Suppressor macrophage treated with lipopolysaccharide for 1 hour (primary cell): ENCODE data around the gene RNFT2.

ENCODE experiments used
- DNase-seq, 3 donors: peaks; one replicate each; pipeline ENCODE4 v3.0.0-alpha.2; 2020 to 2022

Gene RNFT2

DNA sequence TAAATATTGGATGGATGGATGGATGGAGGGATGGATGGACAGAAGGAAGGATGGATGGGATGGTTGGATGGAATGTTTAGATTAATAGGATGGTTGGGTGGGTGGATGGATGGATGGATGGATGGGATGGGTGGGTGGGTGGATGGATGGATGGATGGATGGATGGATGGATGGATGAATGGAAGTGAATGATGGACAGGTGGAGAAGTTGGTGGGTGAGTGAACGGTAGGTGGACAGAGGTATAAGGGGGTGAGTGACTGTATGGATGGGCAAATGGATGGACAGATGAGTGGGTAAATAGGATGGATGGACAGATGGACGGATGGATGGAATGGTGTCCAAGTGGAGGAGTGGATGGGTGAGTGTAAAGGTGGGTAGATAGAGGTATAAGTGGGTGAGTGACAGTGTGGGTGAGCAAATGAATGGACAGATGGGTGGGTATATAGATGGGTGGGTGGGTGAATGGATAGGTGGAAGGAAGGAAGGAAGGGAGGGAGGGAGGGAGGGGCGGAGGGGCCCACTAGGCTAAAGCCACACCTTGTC lies 101.2 kb downstream of the RNFT2 start:
- no peak for DNase-seq

DNA sequence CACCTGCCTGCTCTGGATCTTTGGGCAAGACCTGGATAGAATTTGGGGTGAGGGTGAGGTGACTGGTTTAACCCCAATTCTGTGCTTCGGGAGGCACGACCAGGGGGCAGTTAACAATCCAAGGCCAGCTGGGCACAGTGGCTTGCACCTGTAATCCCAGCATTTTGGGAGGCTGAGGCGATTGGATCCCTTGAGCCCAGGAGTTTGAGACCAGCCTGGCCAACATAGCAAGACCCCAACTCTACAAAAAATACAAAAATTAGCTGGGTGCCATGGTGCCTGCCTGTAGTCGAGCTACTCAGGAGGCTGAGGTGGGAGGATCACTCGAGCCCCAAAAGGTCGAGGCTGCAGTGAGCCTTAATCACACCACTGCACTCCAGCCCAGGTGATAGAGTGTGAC lies 105.0 kb downstream of the RNFT2 start:
- no peak for DNase-seq

DNA sequence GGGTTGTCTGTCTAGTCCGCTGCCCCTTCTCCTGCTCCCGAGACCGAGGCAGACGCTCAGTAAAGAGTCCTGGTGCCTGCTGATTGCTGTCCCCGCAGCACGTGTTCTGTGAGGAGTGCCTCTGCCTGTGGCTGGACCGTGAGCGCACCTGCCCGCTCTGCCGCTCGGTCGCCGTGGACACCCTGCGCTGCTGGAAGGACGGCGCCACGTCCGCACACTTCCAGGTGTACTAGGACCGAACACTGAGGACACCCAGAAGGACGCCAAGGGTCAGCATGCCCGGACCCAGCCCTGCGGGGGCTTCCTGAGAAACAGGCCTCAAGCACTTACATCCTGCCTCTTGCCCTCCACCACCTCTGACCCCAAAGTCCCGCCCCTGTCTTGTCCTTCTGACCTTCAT lies 111.1 kb downstream of the RNFT2 start:
- no peak for DNase-seq

DNA sequence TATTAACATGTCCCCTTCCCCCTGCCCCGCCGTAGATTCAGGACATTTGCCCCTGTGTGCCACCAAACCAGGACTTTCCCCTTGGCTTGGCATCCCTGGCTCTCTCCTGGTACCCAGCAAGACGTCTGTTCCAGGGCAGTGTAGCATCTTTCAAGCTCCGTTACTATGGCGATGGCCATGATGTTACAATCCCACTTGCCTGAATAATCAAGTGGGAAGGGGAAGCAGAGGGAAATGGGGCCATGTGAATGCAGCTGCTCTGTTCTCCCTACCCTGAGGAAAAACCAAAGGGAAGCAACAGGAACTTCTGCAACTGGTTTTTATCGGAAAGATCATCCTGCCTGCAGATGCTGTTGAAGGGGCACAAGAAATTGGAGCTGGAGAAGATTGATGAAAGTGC lies 114.2 kb downstream of the RNFT2 start:
- no peak for DNase-seq

DNA sequence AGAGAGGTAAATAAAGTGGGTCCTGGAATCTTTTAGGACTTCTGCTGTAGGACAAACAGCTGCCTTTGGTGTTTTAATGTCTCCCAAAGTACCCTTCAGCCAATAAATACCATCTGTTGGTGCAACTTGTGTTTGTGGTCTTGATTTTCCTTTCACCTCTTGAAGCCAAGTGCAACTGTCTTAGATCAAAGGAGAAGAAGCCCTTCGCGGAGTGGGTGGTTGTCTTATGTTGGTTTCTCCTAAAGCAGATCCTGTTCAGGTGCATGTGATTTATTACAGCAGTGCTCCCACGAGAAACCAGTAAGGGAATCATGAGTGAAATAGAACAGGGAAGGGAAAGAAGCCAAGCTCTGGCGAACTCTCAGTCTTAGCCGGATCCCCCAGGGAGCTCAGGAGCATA lies 115.4 kb downstream of the RNFT2 start:
- DNase-seq = no peak

DNA sequence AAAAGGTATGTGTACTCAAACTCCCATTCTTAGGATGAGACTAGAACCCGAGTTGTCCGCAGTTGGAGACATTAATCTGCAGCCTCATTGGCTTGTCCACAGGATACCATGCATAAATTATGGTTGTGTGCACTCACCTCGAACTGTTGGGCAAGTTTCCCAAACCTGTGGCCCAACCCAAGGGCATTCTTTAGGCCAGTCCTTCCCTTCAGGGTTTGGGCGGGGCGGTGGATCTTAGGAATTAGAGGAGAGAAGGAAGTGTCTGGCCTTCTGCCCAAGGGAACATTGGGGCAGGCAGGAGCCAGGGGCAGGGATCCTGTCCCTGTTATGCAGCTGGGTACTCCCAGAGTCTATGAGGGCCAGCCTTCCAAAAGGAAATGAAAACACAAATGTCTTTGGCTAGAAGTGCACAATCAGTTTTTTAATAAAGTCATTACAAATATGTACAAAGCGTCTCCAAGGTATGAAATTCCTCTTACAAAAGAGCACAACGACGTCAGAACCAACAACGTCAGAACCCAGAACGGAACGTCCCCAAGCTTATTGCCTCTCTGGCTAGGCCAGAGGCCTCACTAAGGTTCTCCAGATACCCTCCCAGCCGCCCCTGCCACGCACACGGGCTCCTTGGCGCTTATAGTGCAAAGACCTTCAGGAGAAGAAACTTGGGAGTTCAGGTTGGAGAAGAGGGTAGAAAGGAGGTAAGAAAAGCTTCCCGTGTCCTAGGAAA lies 117.8 kb downstream of the RNFT2 start:
- no peak for DNase-seq

DNA sequence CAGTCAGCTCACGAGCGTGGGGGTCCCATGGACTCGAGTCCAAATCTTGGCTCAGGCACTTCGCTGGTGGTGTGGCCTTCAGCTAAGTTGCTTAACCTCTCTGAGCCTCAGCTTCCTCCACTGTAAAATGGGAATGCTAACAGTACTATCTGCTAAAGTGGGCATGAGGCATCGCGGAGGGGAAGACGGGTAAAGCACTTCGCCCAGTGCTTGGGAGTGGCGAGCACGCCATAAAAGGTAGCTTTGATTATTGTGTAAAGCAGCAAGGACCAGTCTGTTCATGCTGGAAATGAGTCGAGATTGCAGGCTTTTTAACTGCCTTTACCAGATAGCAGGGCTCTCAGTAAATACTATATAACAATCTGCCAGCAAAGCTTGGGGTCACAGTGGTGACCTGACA lies 118.6 kb downstream of the RNFT2 start:
- DNase-seq = no peak

DNA sequence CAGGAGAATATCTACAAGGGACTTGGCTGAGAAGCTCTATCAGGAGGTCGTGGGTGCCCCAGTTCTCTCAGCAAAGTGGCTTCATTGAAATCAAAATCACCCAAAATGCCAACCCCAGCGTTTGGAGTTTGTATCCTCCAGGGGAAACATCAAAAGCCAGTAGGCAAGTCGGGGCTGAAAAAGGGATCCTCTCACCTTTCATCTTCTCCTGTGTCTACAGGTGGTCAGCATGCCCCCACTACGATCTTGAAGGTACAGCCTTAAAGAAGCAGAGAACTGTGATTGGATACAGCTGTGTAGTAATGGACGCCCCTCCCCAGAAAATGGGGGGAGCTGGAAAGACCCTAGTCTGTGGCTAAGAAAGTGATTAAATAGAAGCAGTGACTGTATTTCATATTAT lies 121.0 kb downstream of the RNFT2 start:
- DNase-seq = no peak

DNA sequence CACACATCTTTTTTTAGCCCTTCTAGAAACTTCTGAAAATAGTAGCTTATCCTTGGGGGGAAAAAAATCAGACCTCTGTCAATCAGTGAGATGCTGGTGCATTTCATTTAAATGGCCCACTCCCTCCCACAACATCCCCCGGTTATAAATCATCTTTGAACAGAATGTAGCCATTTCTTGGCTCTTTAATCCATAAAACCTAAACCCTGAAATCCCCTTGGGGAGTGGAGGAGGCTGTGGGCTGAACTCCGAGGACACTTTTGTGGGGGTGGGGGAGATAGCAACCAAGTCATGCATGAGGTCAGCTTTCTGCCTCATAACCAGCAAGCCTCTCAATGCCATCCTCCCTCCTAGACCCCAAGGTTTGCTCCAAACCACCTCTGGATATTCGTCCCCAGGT lies 122.1 kb downstream of the RNFT2 start:
- DNase-seq = peak in 2 of 3 donors; percentile 12 to 31

DNA sequence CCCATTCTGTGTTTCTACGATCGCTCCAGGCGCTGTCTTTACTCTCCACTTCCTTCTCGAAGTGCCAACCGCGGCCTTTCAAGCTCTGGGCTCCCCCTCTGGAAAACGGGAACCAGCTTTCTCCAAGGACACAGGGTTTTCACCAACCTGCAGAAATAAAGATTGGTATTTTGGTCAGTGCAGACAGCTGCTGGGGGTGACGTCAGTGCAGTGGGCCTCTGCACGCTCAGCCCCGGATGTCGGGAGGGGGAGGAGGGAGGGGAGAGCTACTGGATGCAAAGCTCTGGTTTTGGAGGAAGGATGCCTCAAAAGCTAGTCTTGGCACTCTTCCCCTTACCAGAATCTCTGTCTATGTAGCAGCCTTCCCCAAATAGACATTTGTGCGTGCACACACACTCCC lies 123.2 kb downstream of the RNFT2 start:
- peak; percentile 77 to 82 (median 80) for DNase-seq

DNA sequence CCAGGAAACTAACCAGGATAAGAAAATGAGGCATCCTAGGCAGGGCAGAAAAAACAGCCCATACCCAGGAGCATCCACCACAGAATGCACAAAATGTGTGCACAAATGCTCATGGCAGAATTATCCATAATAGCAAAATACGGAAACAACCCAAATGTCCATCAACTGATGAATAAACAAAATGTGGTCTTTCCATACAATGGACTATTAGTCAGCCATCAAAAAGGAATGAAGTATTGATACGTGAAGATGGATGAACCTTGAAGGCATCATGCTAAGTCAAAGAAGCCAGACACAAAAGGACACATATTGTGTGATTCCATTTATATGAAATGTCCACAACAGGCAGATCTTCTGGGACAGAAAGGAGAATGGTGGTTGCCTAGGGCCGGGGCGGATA lies 124.1 kb downstream of the RNFT2 start:
- no peak for DNase-seq

DNA sequence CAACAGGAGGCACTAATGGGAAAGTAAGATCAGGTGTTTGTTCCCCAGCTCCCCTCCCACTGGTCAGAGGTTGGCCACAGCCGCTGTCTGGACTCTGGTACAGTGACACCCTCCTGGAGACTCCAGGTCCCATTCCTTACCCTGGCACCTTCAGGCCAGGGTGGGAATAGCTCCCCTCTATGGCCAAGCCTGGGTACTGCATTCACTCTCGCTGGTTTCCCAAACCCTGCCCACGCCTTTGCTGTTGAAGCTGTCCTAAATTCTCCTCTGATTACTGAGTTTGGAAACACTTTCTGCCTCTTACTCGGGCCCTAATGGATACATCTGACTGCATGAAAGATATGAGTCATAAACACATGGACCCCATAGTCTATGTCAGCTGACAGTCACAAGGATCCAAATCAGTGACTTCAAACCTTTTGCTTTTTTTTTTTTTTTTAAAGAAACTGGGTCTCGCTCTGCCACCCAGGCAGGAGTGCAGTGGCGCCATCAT lies 125.2 kb downstream of the RNFT2 start:
- peak; percentile 71 to 77 (median 74) for DNase-seq

DNA sequence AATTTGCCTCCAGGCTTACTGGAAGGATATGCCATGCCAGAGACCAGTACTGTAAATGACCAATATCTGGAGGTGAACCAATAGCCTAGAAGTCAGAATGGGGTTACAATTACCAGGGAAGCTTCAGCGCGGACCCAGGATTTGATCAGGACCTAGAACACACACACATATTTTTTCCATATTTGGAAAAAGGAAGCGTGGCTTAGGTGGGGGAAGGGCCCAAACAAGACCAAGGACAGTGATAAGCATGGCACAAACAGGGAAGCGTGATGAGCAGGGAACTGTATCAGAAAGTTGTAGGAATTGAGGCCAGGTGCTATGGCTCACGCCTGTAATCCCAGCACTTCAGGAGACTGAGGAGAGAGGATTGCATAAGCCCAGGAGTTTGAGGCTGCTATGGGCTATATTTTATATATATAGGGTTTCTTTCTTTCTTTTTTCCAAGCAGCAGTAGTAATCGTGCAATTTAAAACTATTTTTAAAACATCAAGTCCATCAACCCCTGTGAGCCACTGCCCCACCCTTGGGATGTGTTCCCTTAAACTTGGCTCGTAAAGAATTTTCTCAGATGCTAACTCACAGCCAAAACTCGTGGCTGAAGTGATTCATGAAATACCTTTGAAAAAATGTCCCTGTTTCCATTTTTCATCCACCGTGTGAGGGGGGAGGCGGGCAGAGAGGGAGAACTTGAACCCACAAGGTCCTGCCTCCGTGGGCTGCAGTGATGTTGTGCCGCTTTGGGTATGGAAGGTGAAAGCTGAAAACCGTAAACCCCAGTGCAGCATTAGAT lies 126.5 kb downstream of the RNFT2 start:
- no peak for DNase-seq

DNA sequence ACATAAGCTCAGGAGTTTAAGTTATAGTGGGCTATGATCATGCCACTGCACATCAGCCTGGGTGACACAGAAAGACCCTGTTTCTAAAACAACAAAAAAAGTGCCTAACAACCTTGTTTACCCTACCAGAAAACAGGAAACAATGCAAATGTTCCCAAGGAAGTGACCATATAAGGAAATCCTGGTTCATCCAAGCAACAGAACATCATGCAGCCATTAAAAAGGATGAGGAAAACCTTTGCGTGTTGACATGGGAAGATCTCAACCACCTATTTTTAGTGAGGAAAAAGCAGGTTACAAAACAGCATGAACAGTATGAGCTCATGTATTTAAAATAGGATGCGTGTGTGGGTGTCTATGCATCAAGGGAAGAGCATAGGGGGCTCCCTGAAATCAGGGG lies 129.4 kb downstream of the RNFT2 start:
- no peak for DNase-seq

DNA sequence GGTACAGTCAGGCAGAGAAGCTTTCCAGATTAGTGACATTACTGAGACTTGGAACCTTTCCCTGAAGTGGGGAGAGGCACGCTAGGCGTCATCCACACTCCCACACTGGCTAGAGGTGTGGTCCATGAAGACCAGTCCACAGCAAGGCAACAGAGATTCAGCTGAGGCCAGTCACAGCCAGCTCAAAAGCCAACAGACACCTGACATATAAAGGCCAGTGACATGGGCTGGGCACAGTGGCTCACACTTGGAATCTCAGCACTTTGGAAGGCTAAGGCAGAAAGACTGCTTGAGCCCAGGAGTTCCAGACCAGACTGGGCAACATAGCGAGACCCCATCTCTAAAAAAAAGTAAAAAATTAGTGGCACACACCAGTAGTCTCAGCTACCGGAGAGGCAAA lies 132.2 kb downstream of the RNFT2 start:
- no peak for DNase-seq

DNA sequence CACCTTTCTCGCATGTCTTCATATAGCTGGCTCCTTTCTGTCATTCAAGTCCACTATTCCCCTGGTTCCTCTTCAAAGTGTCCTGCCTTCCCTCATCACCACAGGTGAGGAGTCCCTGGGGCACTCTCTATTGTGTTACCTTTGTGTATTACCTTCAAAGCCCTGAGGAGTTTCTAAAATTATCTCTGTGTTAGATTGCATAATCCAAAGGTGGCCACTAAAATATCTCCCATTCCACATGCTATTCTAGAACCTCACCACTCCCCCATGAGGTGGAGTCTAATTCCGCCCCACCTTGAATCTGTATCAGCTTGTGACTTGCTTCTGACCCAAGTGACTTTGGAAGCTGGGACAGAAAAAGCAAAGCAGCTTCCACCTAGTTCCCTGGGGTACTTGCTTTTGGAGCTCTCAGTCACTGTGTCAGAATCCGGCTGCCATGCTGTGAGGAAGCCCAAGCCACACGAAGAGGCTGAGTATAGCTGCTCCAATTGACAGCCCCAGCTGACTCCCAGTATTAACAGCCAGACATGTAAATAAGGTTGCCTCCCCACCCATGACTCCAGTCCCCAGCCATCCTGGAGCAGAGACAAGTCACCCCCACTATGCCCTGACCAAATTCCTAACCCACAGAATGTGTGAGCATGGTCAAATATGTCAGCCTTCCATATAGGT lies 136.3 kb downstream of the RNFT2 start:
- no peak for DNase-seq

DNA sequence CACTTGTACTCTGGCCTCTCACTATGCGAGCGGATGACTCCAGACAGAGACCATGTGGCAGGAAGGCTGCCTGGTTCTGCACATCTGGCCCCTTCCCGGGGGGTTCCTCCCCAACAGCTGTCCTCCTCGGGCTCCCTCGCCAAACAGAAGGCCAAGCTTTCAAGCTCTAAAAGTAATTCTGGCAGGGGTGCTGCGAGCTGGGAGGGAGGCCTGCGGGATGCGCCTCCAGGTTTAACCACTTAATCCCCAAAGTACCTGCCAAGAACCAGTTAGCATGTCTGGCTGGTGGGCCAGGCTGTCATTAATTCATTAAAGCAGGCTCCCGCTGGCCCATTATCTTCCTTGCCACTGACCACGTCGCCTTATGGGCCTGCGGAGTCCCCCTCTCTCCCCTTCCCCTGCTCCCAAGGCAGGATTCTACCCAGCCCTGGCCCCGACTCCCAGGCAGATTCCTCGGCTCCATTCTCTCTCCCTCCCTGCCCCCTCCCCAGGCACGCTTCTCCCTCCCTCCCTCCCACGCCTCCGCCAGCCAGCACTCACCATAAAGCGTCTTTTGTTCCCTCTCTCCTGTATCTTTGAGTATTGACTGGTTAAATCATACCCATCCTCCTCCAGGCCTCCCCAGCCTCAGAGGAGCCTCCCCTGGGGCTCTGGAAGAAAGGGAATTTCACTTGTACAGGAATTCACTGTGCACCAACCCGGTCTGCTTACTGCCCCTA lies 138.2 kb downstream of the RNFT2 start:
- no peak for DNase-seq

DNA sequence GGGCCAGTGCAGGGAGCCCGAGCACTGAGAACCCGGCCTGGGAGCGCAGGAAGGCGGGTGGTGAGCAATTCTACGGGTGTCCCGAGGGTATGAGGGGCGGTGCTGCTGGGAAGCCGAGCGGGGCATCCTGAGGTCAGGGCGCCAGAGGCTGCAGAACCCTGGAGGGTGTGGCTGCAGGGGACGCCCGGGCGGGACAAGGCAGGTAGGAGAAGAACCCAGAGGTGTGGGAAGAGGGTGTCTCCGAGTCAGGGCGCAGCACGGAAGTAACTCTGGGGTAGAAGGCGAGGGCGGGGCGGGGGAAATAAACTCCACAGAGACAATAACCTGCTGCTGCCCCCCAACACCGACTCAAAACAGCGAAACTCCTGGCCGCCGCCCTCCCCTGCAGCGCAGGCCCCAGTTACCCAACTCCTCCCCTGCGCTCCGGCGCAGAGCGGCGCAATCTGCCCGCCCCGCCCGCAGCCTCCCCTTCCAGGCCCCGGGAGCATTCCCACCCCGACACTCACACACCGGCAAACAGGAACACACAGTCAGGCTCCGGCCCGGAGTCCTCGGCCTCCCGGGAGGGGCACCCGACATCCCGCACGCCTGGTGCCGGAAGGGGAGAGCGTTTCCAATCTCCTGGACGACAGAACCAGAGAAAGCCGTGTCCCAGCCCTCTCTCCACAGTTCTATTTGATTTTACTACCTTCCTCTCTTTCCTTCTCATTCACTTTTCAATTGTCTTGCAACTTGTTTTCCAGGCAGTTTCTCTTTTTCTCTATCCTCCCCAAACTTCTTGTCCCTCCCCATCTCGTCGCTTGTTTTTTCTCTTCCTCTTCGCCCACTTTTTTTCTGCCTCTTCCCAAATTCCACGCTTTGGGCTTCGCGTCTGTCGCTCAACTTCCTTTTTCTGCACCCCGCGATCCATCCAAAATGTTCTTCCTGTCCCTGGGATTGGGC lies 140.7 kb downstream of the RNFT2 start:
- peak; percentile 22 to 34 (median 32) for DNase-seq

DNA sequence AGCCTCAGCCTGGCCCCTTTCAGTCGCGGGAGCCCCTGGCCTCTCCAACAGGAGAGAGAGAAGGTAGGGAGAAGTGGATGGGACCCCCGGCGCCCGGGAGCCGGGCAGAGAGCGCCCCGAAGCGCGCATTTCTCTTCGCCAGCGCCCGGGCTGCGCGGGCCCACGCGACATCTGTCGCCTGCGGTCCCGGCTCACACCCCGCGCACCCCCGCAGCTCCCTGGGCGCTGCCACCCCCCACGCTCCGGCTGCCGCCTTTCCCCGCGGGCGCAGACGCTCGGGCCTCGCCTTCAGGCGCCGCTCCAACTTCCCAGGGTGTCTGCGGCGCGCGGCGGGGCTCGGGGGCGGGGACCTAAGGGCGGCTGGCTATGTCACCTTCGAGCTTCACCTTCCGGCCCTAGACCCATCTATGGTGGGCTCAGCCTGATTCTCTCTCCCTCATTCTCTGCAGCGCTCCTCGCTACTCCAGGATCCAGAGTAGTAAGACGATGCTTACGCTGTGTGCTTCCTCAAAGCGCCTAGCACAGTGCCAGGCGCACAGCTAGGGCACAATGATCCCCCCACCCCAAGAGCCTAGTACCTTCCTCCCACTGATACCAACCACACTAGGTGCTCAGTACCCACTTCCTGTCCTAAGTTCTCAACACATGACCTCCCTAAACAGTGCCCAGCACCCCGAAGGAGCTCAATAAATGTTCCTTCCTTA lies 141.5 kb downstream of the RNFT2 start:
- DNase-seq = peak in 1 of 3 donors; percentile 26

DNA sequence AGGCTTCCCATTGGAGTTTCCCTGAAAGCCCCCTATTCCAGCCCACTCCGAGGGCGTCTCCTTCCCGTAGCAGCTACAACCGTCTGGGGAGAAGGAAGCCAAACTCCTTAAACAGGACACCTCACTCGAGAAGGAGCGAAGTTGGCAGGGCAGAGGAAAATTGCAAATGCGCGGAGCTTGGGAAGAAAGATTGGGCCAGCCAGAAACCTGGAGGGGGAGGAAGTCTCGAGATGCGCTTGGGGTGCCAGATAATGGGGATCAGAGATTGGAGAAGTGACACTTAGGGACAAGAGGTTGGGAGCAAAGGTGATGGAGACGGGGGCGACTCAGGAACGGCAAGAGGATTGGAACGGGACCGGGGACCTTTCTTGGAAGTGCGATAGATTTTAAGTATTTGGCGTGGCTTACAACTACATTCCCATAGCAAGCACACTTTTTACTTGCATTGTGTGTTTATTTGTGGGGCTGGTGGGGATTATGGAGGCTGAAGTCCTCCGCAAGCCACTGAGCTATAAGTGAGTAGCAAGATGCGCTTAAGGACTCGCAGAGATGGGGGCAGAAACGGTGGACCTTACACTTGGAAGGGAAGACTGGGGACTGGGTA lies 142.2 kb downstream of the RNFT2 start:
- no peak for DNase-seq
